ENCODE measurements around the gene SRSF3.

GRCh38 chr6:36604090-36605060 is 10.2 kb downstream of the SRSF3 start:
- no peak for TF ChIP-seq BHLHE40 (IDR thresholded peaks at IDR 0.05; ENCODE audit: borderline replicate concordance)
- TF ChIP-seq HDGF (IDR thresholded peaks at IDR 0.05; ENCODE audit: borderline replicate concordance) = no peak
